Measurements from ENCODE around the gene DMD. TPM values are rescaled to one million over a fixed set of nuclear protein-coding genes. Genes with fewer than 3 reads are reported as not detected.

DMD gene
- total RNA-seq, 5 donors from 2014 or later (not counting 1 experiment from before 2014, with no cell fraction given): 0.73 to 1.6 (median 0.88) TPM; not detected in 1

GRCh38 chrX:32591589-32591988 is 619.8 kb downstream of the DMD start:
- CTCF ChIA-PET: no interaction called here
- H3K27me3 Mint-ChIP-seq: no peaks in the 10 kb centered on the region
- no peak overlapping the region for H3K4me3 Mint-ChIP-seq
- peaks cover 0 to 4% (median 0%) of the 10 kb centered on the region in 3 donors for H3K9me3 Mint-ChIP-seq
- no peaks in the 10 kb centered on the region for H3K4me1 Mint-ChIP-seq
- POLR2A ChIA-PET: no interaction called here
- Histone ChIP-seq H3K36me3 (ENCODE audit: control insufficient read depth in 2 of 2, extremely low read depth in 1 of 2, insufficient read depth in 1 of 2, low read length in 1 of 2) (no peaks in the 10 kb centered on the region), H3K27ac (ENCODE audit: low read length) (no peak overlapping the region), H3K9me3 (no peaks in the 10 kb centered on the region), H3K27me3 (replicated peaks in 1 of 2; ENCODE audit: control insufficient read depth in 2 of 2, extremely low read depth in 1 of 2, insufficient read depth in 2 of 2, low read length in 1 of 2) (no peaks in the 10 kb centered on the region), H3K4me1 (ENCODE audit: control insufficient read depth in 1 of 2, extremely low read depth in 1 of 2, insufficient read depth in 2 of 2, low read length in 2 of 2) (no peaks in the 10 kb centered on the region), H3K4me3 (ENCODE audit: control insufficient read depth in 1 of 2, extremely low read depth in 1 of 2, low read length in 1 of 2) (no peak overlapping the region)
- WGBS (ENCODE audit: insufficient coverage): 67% methylated on average over 1 of the region's 10 CpGs
- no peak overlapping the region for H3K27ac Mint-ChIP-seq
- ATAC-seq (replicated peaks in 1 of 4) (no peak), DNase-seq (no peak)
- no peaks in the 10 kb centered on the region for H3K36me3 Mint-ChIP-seq

- no peaks in the 10 kb centered on the region for H3K27me3 ChIP-seq (replicated peaks in 1 of 2; ENCODE audit: control insufficient read depth in 2 of 2, extremely low read depth in 1 of 2, insufficient read depth in 2 of 2, low read length in 1 of 2)
- peaks cover 0 to 4% of the 10 kb centered on the region in 2 donors for H3K27me3 Mint-ChIP-seq
- ChIA-PET CTCF (no interaction called here), POLR2A (no interaction called here)
- peaks cover 0 to 3% (median 0%) of the 10 kb centered on the region in 3 donors for H3K9me3 Mint-ChIP-seq
- H3K4me3 ChIP-seq (ENCODE audit: control insufficient read depth in 1 of 2, extremely low read depth in 1 of 2, low read length in 1 of 2): no peak overlapping the region
- H3K4me3 Mint-ChIP-seq: no peak overlapping the region
- no CpG with 5 or more reads among the region's 3 CpGs for WGBS (ENCODE audit: insufficient coverage)
- DNase-seq (no peak), ATAC-seq (replicated peaks in 1 of 4) (no peak)
- no peaks in the 10 kb centered on the region for H3K36me3 Mint-ChIP-seq
- H3K27ac ChIP-seq (ENCODE audit: low read length): no peak overlapping the region
- no peak overlapping the region for H3K27ac Mint-ChIP-seq
- no peaks in the 10 kb centered on the region for H3K4me1 ChIP-seq (ENCODE audit: control insufficient read depth in 1 of 2, extremely low read depth in 1 of 2, insufficient read depth in 2 of 2, low read length in 2 of 2)
- no peaks in the 10 kb centered on the region for H3K9me3 ChIP-seq
- no peaks in the 10 kb centered on the region for H3K36me3 ChIP-seq (ENCODE audit: control insufficient read depth in 2 of 2, extremely low read depth in 1 of 2, insufficient read depth in 1 of 2, low read length in 1 of 2)
- H3K4me1 Mint-ChIP-seq: no peaks in the 10 kb centered on the region
Observed at GRCh38 chrX:32582729-32583128, 628.6 kb downstream of the DMD start.

GRCh38 chrX:32576885-32577284 is 634.5 kb downstream of the DMD start:
- Mint-ChIP-seq H3K27ac (no peak overlapping the region), H3K9me3 (no peaks in the 10 kb centered on the region), H3K4me1 (no peaks in the 10 kb centered on the region), H3K4me3 (no peak overlapping the region), H3K36me3 (no peaks in the 10 kb centered on the region), H3K27me3 (peaks cover 0 to 7% of the 10 kb centered on the region in 2 donors)
- Histone ChIP-seq H3K9me3 (no peaks in the 10 kb centered on the region), H3K4me3 (ENCODE audit: control insufficient read depth in 1 of 2, extremely low read depth in 1 of 2, low read length in 1 of 2) (no peak overlapping the region), H3K36me3 (ENCODE audit: control insufficient read depth in 2 of 2, extremely low read depth in 1 of 2, insufficient read depth in 1 of 2, low read length in 1 of 2) (no peaks in the 10 kb centered on the region), H3K4me1 (ENCODE audit: control insufficient read depth in 1 of 2, extremely low read depth in 1 of 2, insufficient read depth in 2 of 2, low read length in 2 of 2) (no peaks in the 10 kb centered on the region), H3K27ac (ENCODE audit: low read length) (no peak overlapping the region), H3K27me3 (replicated peaks in 1 of 2; ENCODE audit: control insufficient read depth in 2 of 2, extremely low read depth in 1 of 2, insufficient read depth in 2 of 2, low read length in 1 of 2) (no peaks in the 10 kb centered on the region)
- ATAC-seq (replicated peaks in 1 of 4) (no peak), DNase-seq (no peak)
- no CpG with 5 or more reads among the region's 2 CpGs for WGBS (ENCODE audit: insufficient coverage)
- ChIA-PET POLR2A (no interaction called here), CTCF (no interaction called here)

GRCh38 chrX:32572644-32573043 is 638.7 kb downstream of the DMD start:
- POLR2A ChIA-PET: no interaction called here
- H3K4me3 Mint-ChIP-seq: no peak overlapping the region
- no peaks in the 10 kb centered on the region for H3K9me3 Mint-ChIP-seq
- no peaks in the 10 kb centered on the region for H3K4me1 ChIP-seq (ENCODE audit: control insufficient read depth in 1 of 2, extremely low read depth in 1 of 2, insufficient read depth in 2 of 2, low read length in 2 of 2)
- no peaks in the 10 kb centered on the region for H3K9me3 ChIP-seq
- WGBS (ENCODE audit: insufficient coverage): no CpG with 5 or more reads among the region's 2 CpGs
- H3K27ac ChIP-seq (ENCODE audit: low read length): no peak overlapping the region
- no peaks in the 10 kb centered on the region for H3K27me3 ChIP-seq (replicated peaks in 1 of 2; ENCODE audit: control insufficient read depth in 2 of 2, extremely low read depth in 1 of 2, insufficient read depth in 2 of 2, low read length in 1 of 2)
- no peaks in the 10 kb centered on the region for H3K4me1 Mint-ChIP-seq
- no peak overlapping the region for H3K4me3 ChIP-seq (ENCODE audit: control insufficient read depth in 1 of 2, extremely low read depth in 1 of 2, low read length in 1 of 2)
- DNase-seq: no peak
- peaks cover 0 to 3% of the 10 kb centered on the region in 2 donors for H3K27me3 Mint-ChIP-seq
- CTCF ChIA-PET: no interaction called here
- no peak for ATAC-seq (replicated peaks in 1 of 4)
- H3K36me3 ChIP-seq (ENCODE audit: control insufficient read depth in 2 of 2, extremely low read depth in 1 of 2, insufficient read depth in 1 of 2, low read length in 1 of 2): no peaks in the 10 kb centered on the region
- H3K36me3 Mint-ChIP-seq: no peaks in the 10 kb centered on the region
- H3K27ac Mint-ChIP-seq: no peak overlapping the region

- H3K4me1 ChIP-seq (ENCODE audit: control insufficient read depth in 1 of 2, extremely low read depth in 1 of 2, insufficient read depth in 2 of 2, low read length in 2 of 2): no peaks in the 10 kb centered on the region
- no peaks in the 10 kb centered on the region for H3K4me1 Mint-ChIP-seq
- ChIA-PET POLR2A (no interaction called here), CTCF (no interaction called here)
- H3K27me3 Mint-ChIP-seq: no peaks in the 10 kb centered on the region
- H3K36me3 ChIP-seq (ENCODE audit: control insufficient read depth in 2 of 2, extremely low read depth in 1 of 2, insufficient read depth in 1 of 2, low read length in 1 of 2): no peaks in the 10 kb centered on the region
- H3K4me3 Mint-ChIP-seq: no peak overlapping the region
- H3K27ac ChIP-seq (ENCODE audit: low read length): no peak overlapping the region
- H3K9me3 ChIP-seq: no peaks in the 10 kb centered on the region
- H3K27ac Mint-ChIP-seq: no peak overlapping the region
- ATAC-seq (replicated peaks in 1 of 4) (no peak), DNase-seq (no peak)
- H3K9me3 Mint-ChIP-seq: no peaks in the 10 kb centered on the region
- no peak overlapping the region for H3K4me3 ChIP-seq (ENCODE audit: control insufficient read depth in 1 of 2, extremely low read depth in 1 of 2, low read length in 1 of 2)
- no peaks in the 10 kb centered on the region for H3K27me3 ChIP-seq (replicated peaks in 1 of 2; ENCODE audit: control insufficient read depth in 2 of 2, extremely low read depth in 1 of 2, insufficient read depth in 2 of 2, low read length in 1 of 2)
- no peaks in the 10 kb centered on the region for H3K36me3 Mint-ChIP-seq
- 17% methylated on average over 1 of the region's 2 CpGs for WGBS (ENCODE audit: insufficient coverage)
Observed at GRCh38 chrX:32571579-32571978, 639.8 kb downstream of the DMD start.

- no peaks in the 10 kb centered on the region for H3K4me1 ChIP-seq (ENCODE audit: control insufficient read depth in 1 of 2, extremely low read depth in 1 of 2, insufficient read depth in 2 of 2, low read length in 2 of 2)
Observed at GRCh38 chrX:32562261-32562660, 649.1 kb downstream of the DMD start.

GRCh38 chrX:32545101-32545500 is 666.2 kb downstream of the DMD start:
- no peak for ATAC-seq (replicated peaks in 1 of 4)
- Mint-ChIP-seq H3K4me3 (no peak overlapping the region), H3K9me3 (no peaks in the 10 kb centered on the region), H3K27ac (no peak overlapping the region), H3K36me3 (no peaks in the 10 kb centered on the region), H3K27me3 (peaks cover 0 to 10% of the 10 kb centered on the region in 2 donors), H3K4me1 (no peaks in the 10 kb centered on the region)
- Histone ChIP-seq H3K27ac (ENCODE audit: low read length) (no peak overlapping the region), H3K9me3 (no peaks in the 10 kb centered on the region), H3K27me3 (replicated peaks in 1 of 2; ENCODE audit: control insufficient read depth in 2 of 2, extremely low read depth in 1 of 2, insufficient read depth in 2 of 2, low read length in 1 of 2) (no peaks in the 10 kb centered on the region), H3K36me3 (ENCODE audit: control insufficient read depth in 2 of 2, extremely low read depth in 1 of 2, insufficient read depth in 1 of 2, low read length in 1 of 2) (no peaks in the 10 kb centered on the region), H3K4me1 (ENCODE audit: control insufficient read depth in 1 of 2, extremely low read depth in 1 of 2, insufficient read depth in 2 of 2, low read length in 2 of 2) (no peaks in the 10 kb centered on the region), H3K4me3 (ENCODE audit: control insufficient read depth in 1 of 2, extremely low read depth in 1 of 2, low read length in 1 of 2) (no peak overlapping the region)
- no peak for DNase-seq
- no CpG with 5 or more reads among the region's 1 CpG for WGBS (ENCODE audit: insufficient coverage)
- CTCF ChIA-PET: no interaction called here
- POLR2A ChIA-PET: no interaction called here

More at GRCh38 chrX:32562261-32562660, 649.1 kb downstream of the DMD start:
- no peak for DNase-seq
- H3K9me3 Mint-ChIP-seq: peaks cover 0 to 5% (median 4%) of the 10 kb centered on the region in 3 donors
- CTCF ChIA-PET: no interaction called here
- Histone ChIP-seq H3K27me3 (replicated peaks in 1 of 2; ENCODE audit: control insufficient read depth in 2 of 2, extremely low read depth in 1 of 2, insufficient read depth in 2 of 2, low read length in 1 of 2) (no peaks in the 10 kb centered on the region), H3K9me3 (no peaks in the 10 kb centered on the region), H3K36me3 (ENCODE audit: control insufficient read depth in 2 of 2, extremely low read depth in 1 of 2, insufficient read depth in 1 of 2, low read length in 1 of 2) (no peaks in the 10 kb centered on the region), H3K4me3 (ENCODE audit: control insufficient read depth in 1 of 2, extremely low read depth in 1 of 2, low read length in 1 of 2) (no peak overlapping the region), H3K27ac (ENCODE audit: low read length) (no peak overlapping the region)
- no peak overlapping the region for H3K4me3 Mint-ChIP-seq
- no peaks in the 10 kb centered on the region for H3K4me1 Mint-ChIP-seq
- no peaks in the 10 kb centered on the region for H3K36me3 Mint-ChIP-seq
- ATAC-seq (replicated peaks in 1 of 4): no peak
- WGBS (ENCODE audit: insufficient coverage): no CpG with 5 or more reads among the region's 4 CpGs
- POLR2A ChIA-PET: no interaction called here
- H3K27ac Mint-ChIP-seq: no peak overlapping the region
- H3K27me3 Mint-ChIP-seq: no peaks in the 10 kb centered on the region
